ENCODE data around the gene ARHGEF25.

- TF ChIP-seq CTCF (IDR thresholded peaks at IDR 0.05; ENCODE audit: insufficient read depth, low read length) (no peak), POLR2AphosphoS5 (IDR thresholded peaks at IDR 0.05; ENCODE audit: low read depth) (no peak), GABPA (IDR thresholded peaks at IDR 0.05; ENCODE audit: low read depth) (no peak), REST (IDR thresholded peaks at IDR 0.05; ENCODE audit: insufficient replicate concordance, low read depth) (no peak), SPI1 (IDR thresholded peaks at IDR 0.05; ENCODE audit: borderline replicate concordance, low read depth) (no peak)
These were observed 5.4 kb upstream of the ARHGEF25 start for GRCh38 chr12:57605811-57606311.

Measured in HL-60 (cell line).